ENCODE data around the gene TRAPPC2L.

TRAPPC2L gene

GRCh38 chr16:88899901-88900661 is 43.2 kb downstream of the TRAPPC2L start:
- DNase-seq (ENCODE audit: low read depth): no peak
- no peak overlapping the region for H3K4me3 ChIP-seq (ENCODE audit: low read depth, low read length)
- TF ChIP-seq CTCF (IDR thresholded peaks at IDR 0.05; ENCODE audit: insufficient read depth, low read depth, low read length, missing control alignments): no peak

- no peak overlapping the region for H3K4me3 ChIP-seq (ENCODE audit: low read depth, low read length)
- no peak for TF ChIP-seq CTCF (IDR thresholded peaks at IDR 0.05; ENCODE audit: insufficient read depth, low read depth, low read length, missing control alignments)
- no peak for DNase-seq (ENCODE audit: low read depth)
These were observed 43.7 kb downstream of the TRAPPC2L start for GRCh38 chr16:88900662-88901052.

GRCh38 chr16:88901718-88902337 is 44.9 kb downstream of the TRAPPC2L start:
- no peak overlapping the region for H3K4me3 ChIP-seq (ENCODE audit: low read depth, low read length)
- no peak for TF ChIP-seq CTCF (IDR thresholded peaks at IDR 0.05; ENCODE audit: insufficient read depth, low read depth, low read length, missing control alignments)
- no peak for DNase-seq (ENCODE audit: low read depth)

- H3K4me3 ChIP-seq (ENCODE audit: low read depth, low read length): no peak overlapping the region
- TF ChIP-seq CTCF (IDR thresholded peaks at IDR 0.05; ENCODE audit: insufficient read depth, low read depth, low read length, missing control alignments): no peak
- no peak for DNase-seq (ENCODE audit: low read depth)
These were observed 45.8 kb downstream of the TRAPPC2L start for GRCh38 chr16:88902744-88903143.

GRCh38 chr16:88903267-88903666 is 46.3 kb downstream of the TRAPPC2L start:
- DNase-seq (ENCODE audit: low read depth): no peak
- TF ChIP-seq CTCF (IDR thresholded peaks at IDR 0.05; ENCODE audit: insufficient read depth, low read depth, low read length, missing control alignments): no peak
- no peak overlapping the region for H3K4me3 ChIP-seq (ENCODE audit: low read depth, low read length)

- TF ChIP-seq CTCF (IDR thresholded peaks at IDR 0.05; ENCODE audit: insufficient read depth, low read depth, low read length, missing control alignments): no peak
- H3K4me3 ChIP-seq (ENCODE audit: low read depth, low read length): no peak overlapping the region
- no peak for DNase-seq (ENCODE audit: low read depth)
These were observed 47.9 kb downstream of the TRAPPC2L start for GRCh38 chr16:88904676-88905365.

All from GM12865 (cell line).